WI38 (cell line): ENCODE measurements around the gene GSTA2.

ENCODE experiments used
- H3K4me3 ChIP-seq: 2 replicates; pipeline ENCODE4 v1.5.1; 2011; ENCODE audit warnings: low read depth, mild to moderate bottlenecking, control low read depth, low read length
- CTCF ChIP-seq: IDR thresholded peaks from 2 replicates; pipeline ENCODE4 v1.5.1; 2012; ENCODE audit warnings: low read depth, mild to moderate bottlenecking, control low read depth, low read length

Gene GSTA2

GRCh38 chr6:52745764-52746201 is 17.5 kb downstream of the GSTA2 start:
- no peak overlapping the region for H3K4me3 ChIP-seq
- no peak for TF ChIP-seq CTCF

GRCh38 chr6:52741872-52742271 is 21.4 kb downstream of the GSTA2 start:
- no peak for TF ChIP-seq CTCF
- no peak overlapping the region for H3K4me3 ChIP-seq

- H3K4me3 ChIP-seq, result no peak overlapping the region
- no peak for TF ChIP-seq CTCF
Measured at GRCh38 chr6:52739627-52740026, 23.6 kb downstream of the GSTA2 start.

- no peak overlapping the region for H3K4me3 ChIP-seq
- TF ChIP-seq CTCF, result no peak
Measured at GRCh38 chr6:52739134-52739533, 24.1 kb downstream of the GSTA2 start.

GRCh38 chr6:52736145-52736544 is 27.1 kb downstream of the GSTA2 start:
- no peak overlapping the region for H3K4me3 ChIP-seq
- no peak for TF ChIP-seq CTCF

GRCh38 chr6:52735071-52735470 is 28.2 kb downstream of the GSTA2 start:
- TF ChIP-seq CTCF, result no peak
- no peak overlapping the region for H3K4me3 ChIP-seq

GRCh38 chr6:52734072-52734471 is 29.2 kb downstream of the GSTA2 start:
- no peak overlapping the region for H3K4me3 ChIP-seq
- no peak for TF ChIP-seq CTCF
